Fibroblast of lung (primary cell): Measurements from ENCODE around the gene ABCG4.

Experiments
- CTCF ChIP-seq, 2 donors: IDR thresholded peaks in 1 of 2; conservative IDR thresholded peaks in 1 of 2; 1 replicate in 1 of 2; 2 replicates in 1 of 2; pipeline ENCODE4 v1.5.1; 2011 to 2012; ENCODE audit warnings: low read length in 2 of 2, control low read depth in 1 of 2, inconsistent platforms in 1 of 2, low read depth in 1 of 2, mild to moderate bottlenecking in 1 of 2
- EZH2 ChIP-seq: IDR thresholded peaks from 2 replicates; pipeline ENCODE4 v1.5.1; 2012; ENCODE audit warnings: low read length, control low read depth, mild to moderate bottlenecking; ENCODE audit errors: missing control alignments

DNA sequence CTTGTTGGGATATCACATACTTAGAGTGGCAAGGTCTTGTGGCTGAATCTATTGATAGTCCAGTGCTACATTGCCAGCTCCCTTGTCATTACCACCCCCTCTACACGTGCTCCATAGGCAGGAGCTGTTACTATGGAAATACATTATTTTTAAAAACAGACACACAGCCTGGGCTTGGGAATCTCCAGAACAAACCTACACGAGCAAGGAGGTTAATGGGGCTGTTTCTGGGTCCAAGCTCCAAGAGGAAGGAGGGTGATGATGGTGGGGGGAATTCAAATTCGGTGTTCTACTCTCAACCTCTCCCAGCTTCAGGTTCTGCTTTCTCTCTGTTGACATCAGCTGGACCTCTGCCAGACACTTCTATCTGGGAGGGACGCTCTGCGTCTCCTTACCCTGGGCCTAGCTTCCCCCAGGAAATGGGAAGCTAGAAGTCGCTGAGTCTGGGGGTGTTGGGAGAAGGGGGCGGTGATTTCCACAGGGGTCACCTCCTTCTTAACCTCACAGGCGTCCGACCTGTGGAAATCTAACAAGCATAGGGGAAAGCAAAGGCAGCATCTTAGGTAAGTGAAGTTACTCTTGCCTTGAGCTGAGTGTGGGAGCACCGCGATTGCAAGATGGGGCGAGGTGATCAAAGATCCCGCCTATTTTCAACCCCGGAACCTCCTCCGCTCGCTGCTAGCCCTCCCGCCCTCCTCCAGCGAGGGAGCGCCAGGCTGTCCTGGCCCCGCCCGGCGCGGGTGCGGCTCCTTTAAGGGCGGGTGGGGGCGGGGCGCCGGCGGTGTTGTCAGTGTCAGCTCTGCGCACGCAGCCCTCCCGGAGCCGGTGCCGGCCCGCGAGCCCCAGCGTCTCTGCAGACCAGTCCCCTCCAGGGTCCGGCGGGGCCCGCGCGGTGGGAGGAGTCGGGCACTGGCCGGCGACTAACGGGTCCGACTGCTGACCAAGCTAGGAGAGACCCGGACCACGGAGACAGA lies 42.0 kb upstream of the ABCG4 start, which contains the start of gene C2CD2L:
- no peak for TF ChIP-seq CTCF (conservative IDR thresholded peaks at IDR 0.05 in 1 of 2, IDR thresholded peaks at IDR 0.05 in 1 of 2; ENCODE audit: low read depth in 1 of 2, low read length in 2 of 2)
- no peak for TF ChIP-seq EZH2
